ENCODE measurements around the gene HOXA5.

The HOXA5 gene

GRCh38 chr7:27133409-27134231 lies 9.9 kb downstream of the HOXA5 start:
- Histone ChIP-seq H3K9ac (ENCODE audit: low read depth, low read length) (no peak overlapping the region), H3K36me3 (ENCODE audit: insufficient read depth, low read length) (no peaks in the 10 kb centered on the region), H3K4me1 (ENCODE audit: insufficient read depth, low read length) (no peaks in the 10 kb centered on the region; the same call in 1 of the 2 replicates), H3K9me3 (ENCODE audit: control insufficient read depth, insufficient read depth, low read length) (no peaks in the 10 kb centered on the region)

GRCh38 chr7:27132978-27133377 lies 10.5 kb downstream of the HOXA5 start:
- H3K9me3 ChIP-seq (ENCODE audit: control insufficient read depth, insufficient read depth, low read length): no peaks in the 10 kb centered on the region
- H3K36me3 ChIP-seq (ENCODE audit: insufficient read depth, low read length): no peaks in the 10 kb centered on the region
- no peak overlapping the region for H3K9ac ChIP-seq (ENCODE audit: low read depth, low read length)
- H3K4me1 ChIP-seq (ENCODE audit: insufficient read depth, low read length): no peaks in the 10 kb centered on the region; the same call in 1 of the 2 replicates

GRCh38 chr7:27132214-27132613 lies 11.3 kb downstream of the HOXA5 start:
- Histone ChIP-seq H3K9me3 (ENCODE audit: control insufficient read depth, insufficient read depth, low read length) (no peaks in the 10 kb centered on the region), H3K36me3 (ENCODE audit: insufficient read depth, low read length) (no peaks in the 10 kb centered on the region), H3K4me1 (ENCODE audit: insufficient read depth, low read length) (no peaks in the 10 kb centered on the region; the same call in 1 of the 2 replicates), H3K9ac (ENCODE audit: low read depth, low read length) (no peak overlapping the region)

GRCh38 chr7:27131390-27131819 lies 12.1 kb downstream of the HOXA5 start:
- H3K4me1 ChIP-seq (ENCODE audit: insufficient read depth, low read length): no peaks in the 10 kb centered on the region; the same call in 1 of the 2 replicates

GRCh38 chr7:27130540-27131389 lies 12.7 kb downstream of the HOXA5 start, which contains the start of gene HOXA4:
Gene HOXA4, minus strand, starts transcription at chr7:27130757. Its CDS starts 24 bp downstream, at chr7:27130733.
- no peaks in the 10 kb centered on the region for H3K9me3 ChIP-seq (ENCODE audit: control insufficient read depth, insufficient read depth, low read length)
- no peaks in the 10 kb centered on the region for H3K4me1 ChIP-seq (ENCODE audit: insufficient read depth, low read length)
- peak within 1 kb of the TSS; percentile 42; the same call in 1 of the 2 replicates for H3K9ac ChIP-seq (ENCODE audit: low read depth, low read length)
- H3K36me3 ChIP-seq (ENCODE audit: insufficient read depth, low read length): no peaks in the 10 kb centered on the region

More at GRCh38 chr7:27131390-27131819, 12.1 kb downstream of the HOXA5 start:
- Histone ChIP-seq H3K9me3 (ENCODE audit: control insufficient read depth, insufficient read depth, low read length) (no peaks in the 10 kb centered on the region), H3K36me3 (ENCODE audit: insufficient read depth, low read length) (no peaks in the 10 kb centered on the region), H3K9ac (ENCODE audit: low read depth, low read length) (peak overlapping the region; percentile 28; the same call in 1 of the 2 replicates)

GRCh38 chr7:27129729-27130539 lies 13.5 kb downstream of the HOXA5 start:
- Histone ChIP-seq H3K4me1 (ENCODE audit: insufficient read depth, low read length) (no peaks in the 10 kb centered on the region), H3K9me3 (ENCODE audit: control insufficient read depth, insufficient read depth, low read length) (no peaks in the 10 kb centered on the region), H3K36me3 (ENCODE audit: insufficient read depth, low read length) (no peaks in the 10 kb centered on the region), H3K9ac (ENCODE audit: low read depth, low read length) (peak overlapping the region; percentile 42; the same call in 1 of the 2 replicates)

- no peaks in the 10 kb centered on the region for H3K36me3 ChIP-seq (ENCODE audit: insufficient read depth, low read length)
- H3K9ac ChIP-seq (ENCODE audit: low read depth, low read length): no peak overlapping the region
- H3K4me1 ChIP-seq (ENCODE audit: insufficient read depth, low read length): no peaks in the 10 kb centered on the region
- H3K9me3 ChIP-seq (ENCODE audit: control insufficient read depth, insufficient read depth, low read length): no peaks in the 10 kb centered on the region
Measured at GRCh38 chr7:27128776-27129728, 14.4 kb downstream of the HOXA5 start.

- Histone ChIP-seq H3K9me3 (ENCODE audit: control insufficient read depth, insufficient read depth, low read length) (no peaks in the 10 kb centered on the region), H3K36me3 (ENCODE audit: insufficient read depth, low read length) (no peaks in the 10 kb centered on the region), H3K4me1 (ENCODE audit: insufficient read depth, low read length) (no peaks in the 10 kb centered on the region), H3K9ac (ENCODE audit: low read depth, low read length) (no peak overlapping the region)
Measured at GRCh38 chr7:27128034-27128433, 15.4 kb downstream of the HOXA5 start.

GRCh38 chr7:27126596-27127327 lies 16.7 kb downstream of the HOXA5 start:
- no peaks in the 10 kb centered on the region for H3K36me3 ChIP-seq (ENCODE audit: insufficient read depth, low read length)
- H3K4me1 ChIP-seq (ENCODE audit: insufficient read depth, low read length): no peaks in the 10 kb centered on the region; the same call in 1 of the 2 replicates
- no peak overlapping the region for H3K9ac ChIP-seq (ENCODE audit: low read depth, low read length)
- H3K9me3 ChIP-seq (ENCODE audit: control insufficient read depth, insufficient read depth, low read length): no peaks in the 10 kb centered on the region

GRCh38 chr7:27125986-27126394 lies 17.5 kb downstream of the HOXA5 start:
- H3K4me1 ChIP-seq (ENCODE audit: insufficient read depth, low read length): no peaks in the 10 kb centered on the region; the same call in 1 of the 2 replicates
- H3K36me3 ChIP-seq (ENCODE audit: insufficient read depth, low read length): no peaks in the 10 kb centered on the region
- no peaks in the 10 kb centered on the region for H3K9me3 ChIP-seq (ENCODE audit: control insufficient read depth, insufficient read depth, low read length)
- H3K9ac ChIP-seq (ENCODE audit: low read depth, low read length): no peak overlapping the region

- H3K9ac ChIP-seq (ENCODE audit: low read depth, low read length): no peak overlapping the region
- no peaks in the 10 kb centered on the region for H3K36me3 ChIP-seq (ENCODE audit: insufficient read depth, low read length)
- H3K9me3 ChIP-seq (ENCODE audit: control insufficient read depth, insufficient read depth, low read length): no peaks in the 10 kb centered on the region
- H3K4me1 ChIP-seq (ENCODE audit: insufficient read depth, low read length): no peaks in the 10 kb centered on the region; the same call in 1 of the 2 replicates
Measured at GRCh38 chr7:27124902-27125689, 18.4 kb downstream of the HOXA5 start.

All from ES-I3 (cell line).